Measurements from ENCODE around the gene SF3A1. TPM values are rescaled to one million over a fixed set of nuclear protein-coding genes. Genes with fewer than 3 reads are reported as not detected.

Gene SF3A1
- total RNA-seq, 1 experiment from 2014 or later: 182 TPM

- POLR2A ChIA-PET: no interaction called here
- peaks cover 30% of the 10 kb centered on the region for H3K36me3 Mint-ChIP-seq (ENCODE audit: insufficient read depth, unreplicated experiment)
Measured at GRCh38 chr22:30325065-30325720, 31.5 kb downstream of the SF3A1 start.

GRCh38 chr22:30324014-30324730, 32.5 kb downstream of the SF3A1 start:
- Mint-ChIP-seq H3K27ac (ENCODE audit: unreplicated experiment) (no peak overlapping the region), H3K36me3 (ENCODE audit: insufficient read depth, unreplicated experiment) (peaks cover 20% of the 10 kb centered on the region), H3K4me3 (ENCODE audit: unreplicated experiment) (no peak overlapping the region), H3K4me1 (ENCODE audit: low read depth, unreplicated experiment) (peaks cover 30% of the 10 kb centered on the region), H3K9me3 (ENCODE audit: unreplicated experiment) (no peaks in the 10 kb centered on the region), H3K27me3 (ENCODE audit: insufficient read depth, unreplicated experiment) (no peaks in the 10 kb centered on the region)
- DNase-seq: no peak
- ChIA-PET CTCF (no interaction called here), POLR2A (no interaction called here)
- TF ChIP-seq CTCF (IDR thresholded peaks at IDR 0.05; ENCODE audit: insufficient read depth in 1 of 2, low read depth in 1 of 2, low read length in 1 of 2, severe bottlenecking in 1 of 2, unreplicated experiment in 1 of 2): no peak
- Histone ChIP-seq H3K4me1 (peaks cover 27% of the 10 kb centered on the region), H3K9me3 (no peaks in the 10 kb centered on the region), H3K27me3 (replicated peaks; ENCODE audit: control insufficient read depth, insufficient read depth, low read length) (no peaks in the 10 kb centered on the region), H3K36me3 (ENCODE audit: control insufficient read depth, insufficient read depth, low read length) (no peaks in the 10 kb centered on the region; the same call in 1 of the 2 replicates), H3K4me3 (ENCODE audit: low read depth, low read length) (no peak overlapping the region)
- intact Hi-C loops (cut with micrococcal nuclease; ENCODE audit: unreplicated experiment): no loop called here
- TSS peak; percentile 18 for BruUV-seq (replicated peaks)

More at GRCh38 chr22:30325065-30325720, 31.5 kb downstream of the SF3A1 start:
- H3K27me3 Mint-ChIP-seq (ENCODE audit: insufficient read depth, unreplicated experiment): no peaks in the 10 kb centered on the region
- no peaks in the 10 kb centered on the region for H3K9me3 Mint-ChIP-seq (ENCODE audit: unreplicated experiment)
- BruUV-seq (replicated peaks): no TSS peak
- H3K4me1 Mint-ChIP-seq (ENCODE audit: low read depth, unreplicated experiment): peaks cover 30% of the 10 kb centered on the region
- Histone ChIP-seq H3K9me3 (no peaks in the 10 kb centered on the region), H3K4me1 (peaks cover 27% of the 10 kb centered on the region), H3K36me3 (ENCODE audit: control insufficient read depth, insufficient read depth, low read length) (no peaks in the 10 kb centered on the region; the same call in 1 of the 2 replicates), H3K27me3 (replicated peaks; ENCODE audit: control insufficient read depth, insufficient read depth, low read length) (no peaks in the 10 kb centered on the region), H3K4me3 (ENCODE audit: low read depth, low read length) (no peak overlapping the region)
- CTCF ChIA-PET: interaction anchor here (5.2 kb wide), 1 partner anchor 36 kb away, joined by 106 read pairs; the partner anchor contains the start of gene CASTOR1
- no peak overlapping the region for H3K27ac Mint-ChIP-seq (ENCODE audit: unreplicated experiment)
- no peak for DNase-seq
- intact Hi-C loops (cut with micrococcal nuclease; ENCODE audit: unreplicated experiment): no loop called here
- TF ChIP-seq CTCF (IDR thresholded peaks at IDR 0.05; ENCODE audit: insufficient read depth in 1 of 2, low read depth in 1 of 2, low read length in 1 of 2, severe bottlenecking in 1 of 2, unreplicated experiment in 1 of 2): no peak
- H3K4me3 Mint-ChIP-seq (ENCODE audit: unreplicated experiment): peak overlapping the region; percentile 79

GRCh38 chr22:30323246-30323645, 33.4 kb downstream of the SF3A1 start:
- H3K27me3 Mint-ChIP-seq (ENCODE audit: insufficient read depth, unreplicated experiment): no peaks in the 10 kb centered on the region
- no TSS peak for BruUV-seq (replicated peaks)
- DNase-seq: no peak
- CTCF ChIA-PET: interaction anchor here (0.6 kb wide), 1 partner anchor 247 kb away, joined by 3 read pairs; no protein-coding TSS in a partner anchor
- intact Hi-C loops (cut with micrococcal nuclease; ENCODE audit: unreplicated experiment): no loop called here
- TF ChIP-seq CTCF (IDR thresholded peaks at IDR 0.05; ENCODE audit: insufficient read depth in 1 of 2, low read depth in 1 of 2, low read length in 1 of 2, severe bottlenecking in 1 of 2, unreplicated experiment in 1 of 2): no peak
- no peak overlapping the region for H3K4me3 Mint-ChIP-seq (ENCODE audit: unreplicated experiment)
- H3K9me3 Mint-ChIP-seq (ENCODE audit: unreplicated experiment): no peaks in the 10 kb centered on the region
- Histone ChIP-seq H3K4me3 (ENCODE audit: low read depth, low read length) (no peak overlapping the region), H3K36me3 (ENCODE audit: control insufficient read depth, insufficient read depth, low read length) (no peaks in the 10 kb centered on the region; the same call in 1 of the 2 replicates), H3K27me3 (replicated peaks; ENCODE audit: control insufficient read depth, insufficient read depth, low read length) (no peaks in the 10 kb centered on the region), H3K4me1 (peaks cover 21% of the 10 kb centered on the region), H3K9me3 (no peaks in the 10 kb centered on the region)
- peaks cover 11% of the 10 kb centered on the region for H3K36me3 Mint-ChIP-seq (ENCODE audit: insufficient read depth, unreplicated experiment)
- POLR2A ChIA-PET: no interaction called here
- H3K4me1 Mint-ChIP-seq (ENCODE audit: low read depth, unreplicated experiment): peaks cover 23% of the 10 kb centered on the region
- no peak overlapping the region for H3K27ac Mint-ChIP-seq (ENCODE audit: unreplicated experiment)

All from Caco-2 (cell line).